ENCODE data around the gene MAP1S.

The MAP1S gene, protein sequence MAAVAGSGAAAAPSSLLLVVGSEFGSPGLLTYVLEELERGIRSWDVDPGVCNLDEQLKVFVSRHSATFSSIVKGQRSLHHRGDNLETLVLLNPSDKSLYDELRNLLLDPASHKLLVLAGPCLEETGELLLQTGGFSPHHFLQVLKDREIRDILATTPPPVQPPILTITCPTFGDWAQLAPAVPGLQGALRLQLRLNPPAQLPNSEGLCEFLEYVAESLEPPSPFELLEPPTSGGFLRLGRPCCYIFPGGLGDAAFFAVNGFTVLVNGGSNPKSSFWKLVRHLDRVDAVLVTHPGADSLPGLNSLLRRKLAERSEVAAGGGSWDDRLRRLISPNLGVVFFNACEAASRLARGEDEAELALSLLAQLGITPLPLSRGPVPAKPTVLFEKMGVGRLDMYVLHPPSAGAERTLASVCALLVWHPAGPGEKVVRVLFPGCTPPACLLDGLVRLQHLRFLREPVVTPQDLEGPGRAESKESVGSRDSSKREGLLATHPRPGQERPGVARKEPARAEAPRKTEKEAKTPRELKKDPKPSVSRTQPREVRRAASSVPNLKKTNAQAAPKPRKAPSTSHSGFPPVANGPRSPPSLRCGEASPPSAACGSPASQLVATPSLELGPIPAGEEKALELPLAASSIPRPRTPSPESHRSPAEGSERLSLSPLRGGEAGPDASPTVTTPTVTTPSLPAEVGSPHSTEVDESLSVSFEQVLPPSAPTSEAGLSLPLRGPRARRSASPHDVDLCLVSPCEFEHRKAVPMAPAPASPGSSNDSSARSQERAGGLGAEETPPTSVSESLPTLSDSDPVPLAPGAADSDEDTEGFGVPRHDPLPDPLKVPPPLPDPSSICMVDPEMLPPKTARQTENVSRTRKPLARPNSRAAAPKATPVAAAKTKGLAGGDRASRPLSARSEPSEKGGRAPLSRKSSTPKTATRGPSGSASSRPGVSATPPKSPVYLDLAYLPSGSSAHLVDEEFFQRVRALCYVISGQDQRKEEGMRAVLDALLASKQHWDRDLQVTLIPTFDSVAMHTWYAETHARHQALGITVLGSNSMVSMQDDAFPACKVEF

DNA sequence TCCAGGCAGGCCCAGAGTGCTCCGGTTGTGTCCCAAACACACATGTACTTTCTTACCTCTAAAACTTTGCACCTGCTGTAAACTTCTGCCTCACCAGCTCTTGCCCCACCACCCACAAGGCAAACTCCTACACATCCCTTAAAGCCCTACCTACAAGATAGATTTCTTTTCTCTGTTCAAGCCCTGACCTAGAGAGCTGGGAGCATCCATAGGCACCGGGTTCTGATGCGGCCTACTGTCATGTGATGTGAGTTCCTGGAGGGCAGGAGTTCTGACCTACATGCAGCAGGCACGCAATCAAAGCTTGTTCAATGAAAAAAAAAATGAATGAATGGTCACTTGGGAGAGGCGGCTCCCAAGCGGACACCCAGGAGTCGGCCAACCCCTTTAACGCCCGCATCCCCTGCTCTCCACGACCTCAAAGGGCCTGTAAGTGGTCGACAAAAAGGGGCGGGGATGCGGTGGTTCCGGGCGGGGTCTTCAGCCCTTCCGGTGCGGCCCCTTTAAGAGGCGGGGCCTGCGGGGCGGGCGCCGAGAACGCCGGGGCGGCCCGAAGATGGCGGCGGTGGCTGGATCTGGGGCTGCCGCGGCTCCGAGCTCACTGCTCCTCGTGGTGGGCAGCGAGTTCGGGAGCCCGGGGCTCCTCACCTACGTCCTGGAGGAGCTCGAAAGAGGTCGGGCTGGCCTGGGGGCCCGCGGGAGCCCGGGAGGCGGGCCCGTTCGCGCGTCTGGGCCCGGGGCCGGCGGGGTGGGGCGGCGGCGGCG lies at the start of gene MAP1S:
Gene MAP1S, plus strand, starts transcription at position 534 of the 765 bp plus-strand sequence. Its CDS starts 23 bp downstream, at position 557.
- Histone ChIP-seq H3K4me3 (ENCODE audit: low read depth, low read length) (peak within 1 kb of the TSS; percentile 67), H3K9me3 (ENCODE audit: control insufficient read depth, insufficient read depth, low read length) (no peaks in the 10 kb centered on the region), H3K36me3 (ENCODE audit: control insufficient read depth, insufficient read depth, low read length) (peaks cover 9% of the 10 kb centered on the region), H3K9ac (ENCODE audit: low read depth, low read length) (peak within 1 kb of the TSS; percentile 9), H3K27me3 (ENCODE audit: control insufficient read depth, insufficient read depth, low read length) (no peaks in the 10 kb centered on the region), H3K4me1 (ENCODE audit: control insufficient read depth, insufficient read depth, low read length) (peaks cover 5% of the 10 kb centered on the region)

DNA sequence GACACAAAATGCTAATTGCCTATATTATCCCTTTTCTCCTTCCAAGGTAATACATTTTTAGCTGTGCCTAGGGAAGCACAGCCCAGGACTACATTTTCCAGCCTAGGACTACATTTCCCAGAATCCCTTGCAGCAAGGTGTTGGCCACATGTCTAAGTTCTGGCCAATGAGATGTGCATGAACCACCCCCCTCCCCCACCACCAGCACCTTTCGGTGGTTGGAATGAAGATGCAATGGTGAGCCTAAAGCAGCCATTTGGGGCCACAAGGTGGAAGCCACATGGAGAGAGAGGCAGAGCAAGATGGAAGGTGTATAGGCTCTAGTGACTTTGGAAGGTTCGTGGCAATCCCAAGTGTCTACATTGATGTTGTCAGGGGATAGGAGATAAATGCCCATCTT lies 47.4 kb upstream of the MAP1S start:
- H3K9me3 ChIP-seq (ENCODE audit: control insufficient read depth, insufficient read depth, low read length) = no peaks in the 10 kb centered on the region
- H3K27me3 ChIP-seq (ENCODE audit: control insufficient read depth, insufficient read depth, low read length) = no peaks in the 10 kb centered on the region
- no peak overlapping the region for H3K4me3 ChIP-seq (ENCODE audit: low read depth, low read length)
- peaks cover 15% of the 10 kb centered on the region for H3K36me3 ChIP-seq (ENCODE audit: control insufficient read depth, insufficient read depth, low read length)
- H3K9ac ChIP-seq (ENCODE audit: low read depth, low read length) = no peak overlapping the region
- H3K4me1 ChIP-seq (ENCODE audit: control insufficient read depth, insufficient read depth, low read length) = no peaks in the 10 kb centered on the region

DNA sequence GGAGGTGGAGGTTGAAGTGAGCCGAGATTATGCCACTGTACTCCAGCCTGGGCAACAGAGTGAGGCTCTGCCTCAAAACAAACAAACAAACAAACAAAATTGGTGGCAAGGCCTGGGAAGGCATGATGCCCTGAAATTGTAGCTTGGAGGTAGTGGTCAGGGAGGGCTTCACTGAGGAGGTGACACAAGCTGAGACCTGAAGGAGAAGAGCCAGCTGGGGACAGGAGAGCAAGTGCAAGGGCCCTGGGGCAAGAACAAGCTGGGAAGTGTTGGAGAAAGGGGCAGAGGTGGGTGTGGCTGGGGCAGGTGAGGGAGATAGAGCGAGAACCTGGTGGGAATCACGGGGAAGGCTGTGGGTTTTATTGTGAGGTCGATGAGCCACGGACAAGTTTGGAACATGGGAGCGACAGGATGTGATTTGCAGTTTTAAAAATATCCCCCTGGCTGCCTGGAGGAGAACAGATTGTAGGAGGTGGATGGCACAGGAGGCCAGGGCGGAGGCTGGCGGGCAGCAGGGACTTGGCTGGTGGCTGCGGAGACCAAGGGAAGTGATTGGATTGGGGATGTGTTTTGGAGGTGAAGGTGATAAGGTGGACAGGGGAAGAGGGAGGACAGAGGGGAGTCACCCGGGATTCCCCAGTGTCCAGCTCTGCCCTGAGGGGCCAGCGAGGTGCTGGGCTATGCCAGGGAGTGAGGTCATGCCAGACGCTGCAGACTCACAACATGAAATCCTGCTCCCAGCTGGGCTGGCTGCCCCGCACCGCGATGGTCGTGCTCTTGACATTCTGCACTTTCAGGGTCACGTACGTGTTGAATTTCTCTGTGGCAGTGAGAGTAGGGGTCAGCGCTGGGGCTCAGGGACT lies 45.1 kb upstream of the MAP1S start:
- no peak overlapping the region for H3K4me3 ChIP-seq (ENCODE audit: low read depth, low read length)
- H3K9me3 ChIP-seq (ENCODE audit: control insufficient read depth, insufficient read depth, low read length) = no peaks in the 10 kb centered on the region
- peaks cover 15% of the 10 kb centered on the region for H3K36me3 ChIP-seq (ENCODE audit: control insufficient read depth, insufficient read depth, low read length)
- H3K27me3 ChIP-seq (ENCODE audit: control insufficient read depth, insufficient read depth, low read length) = no peaks in the 10 kb centered on the region
- H3K9ac ChIP-seq (ENCODE audit: low read depth, low read length) = no peak overlapping the region
- H3K4me1 ChIP-seq (ENCODE audit: control insufficient read depth, insufficient read depth, low read length) = peaks cover 2% of the 10 kb centered on the region

DNA sequence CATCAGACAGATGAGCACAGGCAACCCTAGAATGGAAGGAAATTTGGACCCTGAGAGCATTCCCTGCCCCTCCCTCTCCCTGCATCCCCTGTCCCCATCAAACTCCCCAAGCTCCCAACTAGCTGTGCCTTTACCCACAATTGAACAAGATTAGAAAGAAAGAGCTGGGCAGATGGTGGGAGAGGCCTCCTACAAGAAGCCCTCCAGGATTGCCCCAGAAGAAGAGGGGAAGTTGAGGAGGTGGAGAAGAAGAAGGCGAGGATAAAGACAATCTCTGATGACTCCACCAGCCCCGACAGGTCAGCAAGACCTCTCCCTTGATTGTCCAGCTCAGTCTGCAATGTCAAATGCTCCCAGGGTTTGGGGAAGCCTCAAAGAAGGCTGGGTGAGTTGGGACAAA lies 43.0 kb upstream of the MAP1S start:
- no peak overlapping the region for H3K9ac ChIP-seq (ENCODE audit: low read depth, low read length)
- H3K9me3 ChIP-seq (ENCODE audit: control insufficient read depth, insufficient read depth, low read length) = no peaks in the 10 kb centered on the region
- no peaks in the 10 kb centered on the region for H3K27me3 ChIP-seq (ENCODE audit: control insufficient read depth, insufficient read depth, low read length)
- peaks cover 8% of the 10 kb centered on the region for H3K4me1 ChIP-seq (ENCODE audit: control insufficient read depth, insufficient read depth, low read length)
- H3K4me3 ChIP-seq (ENCODE audit: low read depth, low read length) = no peak overlapping the region
- H3K36me3 ChIP-seq (ENCODE audit: control insufficient read depth, insufficient read depth, low read length) = peaks cover 6% of the 10 kb centered on the region

DNA sequence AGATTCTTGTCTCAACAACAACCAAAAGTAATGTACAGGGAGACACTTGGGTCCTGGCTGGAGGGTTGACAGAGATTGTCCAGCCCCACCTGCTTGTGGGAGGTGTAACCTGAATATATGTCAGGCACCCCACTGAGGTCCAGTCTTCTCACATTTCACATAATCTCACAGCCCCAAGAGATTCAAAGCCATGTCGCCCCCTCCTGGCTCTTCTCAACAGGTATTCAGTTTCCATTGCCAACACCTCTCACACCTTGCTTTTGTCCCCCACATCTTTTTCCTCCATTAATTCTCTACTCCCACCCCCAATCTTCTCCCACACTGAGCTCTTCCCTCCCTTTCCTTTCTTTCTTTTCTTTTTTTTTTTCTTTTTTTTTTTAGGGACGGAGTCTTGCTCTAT lies 42.3 kb upstream of the MAP1S start:
- Histone ChIP-seq H3K27me3 (ENCODE audit: control insufficient read depth, insufficient read depth, low read length) (no peaks in the 10 kb centered on the region), H3K4me3 (ENCODE audit: low read depth, low read length) (no peak overlapping the region), H3K4me1 (ENCODE audit: control insufficient read depth, insufficient read depth, low read length) (peaks cover 9% of the 10 kb centered on the region), H3K9me3 (ENCODE audit: control insufficient read depth, insufficient read depth, low read length) (no peaks in the 10 kb centered on the region), H3K36me3 (ENCODE audit: control insufficient read depth, insufficient read depth, low read length) (peaks cover 6% of the 10 kb centered on the region), H3K9ac (ENCODE audit: low read depth, low read length) (no peak overlapping the region)

DNA sequence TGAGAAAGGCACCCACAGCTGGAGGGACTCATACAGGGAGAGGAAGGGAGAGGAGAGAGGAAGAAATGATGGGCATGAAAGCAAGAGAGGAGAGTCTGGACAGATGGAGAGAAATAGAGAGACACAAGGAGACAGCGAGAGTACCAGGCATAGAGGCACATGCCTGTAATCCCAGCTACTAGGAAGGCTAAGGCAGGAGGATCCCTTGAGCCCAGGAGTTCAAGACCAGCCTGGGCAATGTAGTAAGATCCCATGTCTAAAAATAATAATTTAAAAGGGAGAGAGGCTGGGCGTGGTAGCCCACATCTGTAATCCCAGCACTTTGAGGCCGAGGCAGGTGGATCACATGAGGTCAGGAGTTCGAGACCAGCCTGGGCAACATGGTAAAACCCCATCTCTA lies 40.4 kb upstream of the MAP1S start:
- Histone ChIP-seq H3K27me3 (ENCODE audit: control insufficient read depth, insufficient read depth, low read length) (no peaks in the 10 kb centered on the region), H3K4me3 (ENCODE audit: low read depth, low read length) (no peak overlapping the region)

DNA sequence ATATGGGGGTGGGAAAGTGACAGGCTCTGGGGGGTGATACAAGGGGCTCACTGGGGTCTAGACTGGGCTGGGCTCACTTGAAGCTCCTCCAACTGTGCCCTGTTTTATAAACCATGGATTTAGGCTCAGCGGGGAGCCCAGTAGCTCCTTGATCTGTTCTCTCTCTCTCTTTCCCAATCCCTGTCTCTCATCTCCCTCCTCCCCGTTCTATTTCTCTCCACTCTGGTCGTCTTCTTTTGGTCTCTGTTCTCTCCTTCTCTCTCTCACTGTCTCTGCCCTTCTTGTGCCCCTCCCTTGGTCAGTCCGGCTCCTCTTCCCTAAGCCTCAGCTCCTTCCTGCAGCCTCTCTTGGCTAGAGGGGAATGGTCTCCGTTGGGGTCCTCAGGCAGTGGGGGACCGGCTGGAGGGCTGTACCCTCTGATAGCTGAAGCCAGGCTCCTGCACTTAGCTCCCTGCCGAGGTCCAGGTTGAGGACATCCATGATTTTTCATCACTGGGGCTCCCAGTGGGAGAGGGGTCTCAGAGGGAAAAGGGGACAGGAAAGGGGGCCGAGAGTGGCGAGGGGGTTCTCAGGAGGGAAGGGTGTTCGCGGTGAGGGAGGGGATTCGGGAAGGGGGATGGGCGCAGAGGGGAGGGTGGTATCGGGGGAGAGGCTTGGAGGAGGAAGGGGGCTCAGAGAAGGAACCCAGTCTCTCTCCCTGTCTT lies 39.6 kb upstream of the MAP1S start:
- Histone ChIP-seq H3K4me3 (ENCODE audit: low read depth, low read length) (peak overlapping the region; percentile 46), H3K4me1 (ENCODE audit: control insufficient read depth, insufficient read depth, low read length) (peaks cover 9% of the 10 kb centered on the region), H3K36me3 (ENCODE audit: control insufficient read depth, insufficient read depth, low read length) (peaks cover 1% of the 10 kb centered on the region), H3K9me3 (ENCODE audit: control insufficient read depth, insufficient read depth, low read length) (no peaks in the 10 kb centered on the region), H3K27me3 (ENCODE audit: control insufficient read depth, insufficient read depth, low read length) (no peaks in the 10 kb centered on the region), H3K9ac (ENCODE audit: low read depth, low read length) (no peak overlapping the region)

More for the DNA sequence above, 40.4 kb upstream of the MAP1S start:
- Histone ChIP-seq H3K9me3 (ENCODE audit: control insufficient read depth, insufficient read depth, low read length) (no peaks in the 10 kb centered on the region), H3K36me3 (ENCODE audit: control insufficient read depth, insufficient read depth, low read length) (peaks cover 6% of the 10 kb centered on the region), H3K4me1 (ENCODE audit: control insufficient read depth, insufficient read depth, low read length) (peaks cover 9% of the 10 kb centered on the region), H3K9ac (ENCODE audit: low read depth, low read length) (no peak overlapping the region)

DNA sequence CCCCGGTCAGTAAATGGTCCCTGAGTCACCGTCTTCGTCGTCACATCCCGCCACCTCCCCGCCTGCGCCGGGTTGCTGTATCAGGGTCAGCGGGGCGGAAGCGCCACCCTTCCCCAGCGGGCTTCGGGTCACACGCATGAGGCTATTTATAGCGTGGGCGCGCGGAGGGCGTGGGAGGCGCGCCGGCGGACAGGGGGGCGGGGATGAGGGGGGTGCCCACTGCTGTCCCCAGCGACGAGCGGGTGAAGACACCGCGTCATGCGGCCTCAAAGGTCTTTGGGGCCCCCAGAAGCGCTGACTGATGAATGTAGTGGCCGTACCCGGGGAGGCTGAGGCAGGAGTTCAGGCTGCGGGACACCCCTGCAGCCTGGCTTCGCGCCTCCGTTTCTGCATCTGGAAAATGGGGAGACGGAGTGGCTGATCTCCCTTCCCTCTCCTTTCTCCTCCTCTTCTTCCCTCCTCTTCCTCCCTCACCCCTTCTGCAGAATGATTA lies 39.0 kb upstream of the MAP1S start:
- Histone ChIP-seq H3K4me1 (ENCODE audit: control insufficient read depth, insufficient read depth, low read length) (peaks cover 9% of the 10 kb centered on the region), H3K4me3 (ENCODE audit: low read depth, low read length) (peak overlapping the region; percentile 46), H3K9ac (ENCODE audit: low read depth, low read length) (no peak overlapping the region), H3K27me3 (ENCODE audit: control insufficient read depth, insufficient read depth, low read length) (no peaks in the 10 kb centered on the region), H3K9me3 (ENCODE audit: control insufficient read depth, insufficient read depth, low read length) (no peaks in the 10 kb centered on the region), H3K36me3 (ENCODE audit: control insufficient read depth, insufficient read depth, low read length) (no peaks in the 10 kb centered on the region)

DNA sequence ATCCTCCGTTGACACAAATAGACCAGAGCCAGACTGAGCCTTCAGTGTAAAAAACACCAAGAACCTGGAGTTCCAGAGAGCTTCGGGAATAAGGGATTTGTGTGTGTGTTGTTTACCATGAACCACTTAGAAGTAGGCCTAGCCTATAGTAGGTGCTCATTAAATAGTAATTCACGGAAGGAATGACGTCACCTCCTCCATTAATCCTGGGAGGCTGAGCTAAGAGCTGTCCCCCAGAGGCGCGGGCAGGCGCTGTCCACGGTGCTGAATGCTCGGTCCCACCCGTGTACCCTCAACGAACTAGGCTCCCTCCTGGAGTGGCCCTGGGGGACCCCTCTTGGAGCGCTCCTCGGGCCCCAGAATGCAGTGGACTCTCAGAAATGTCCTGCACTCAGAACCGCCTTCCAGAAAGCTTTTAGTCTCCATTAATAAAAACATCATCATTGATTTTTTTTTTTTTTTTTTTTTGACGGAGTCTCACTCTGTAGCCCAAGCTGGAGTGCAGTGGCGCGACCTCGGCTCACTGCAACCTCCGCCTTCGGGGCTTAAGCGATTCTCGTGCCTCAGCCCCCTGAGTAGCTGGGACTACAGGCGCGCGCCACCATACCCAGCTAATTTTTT lies 37.7 kb upstream of the MAP1S start:
- H3K9ac ChIP-seq (ENCODE audit: low read depth, low read length) = no peak overlapping the region
- no peaks in the 10 kb centered on the region for H3K9me3 ChIP-seq (ENCODE audit: control insufficient read depth, insufficient read depth, low read length)
- H3K4me1 ChIP-seq (ENCODE audit: control insufficient read depth, insufficient read depth, low read length) = peaks cover 13% of the 10 kb centered on the region
- H3K4me3 ChIP-seq (ENCODE audit: low read depth, low read length) = no peak overlapping the region
- H3K27me3 ChIP-seq (ENCODE audit: control insufficient read depth, insufficient read depth, low read length) = no peaks in the 10 kb centered on the region
- H3K36me3 ChIP-seq (ENCODE audit: control insufficient read depth, insufficient read depth, low read length) = no peaks in the 10 kb centered on the region

DNA sequence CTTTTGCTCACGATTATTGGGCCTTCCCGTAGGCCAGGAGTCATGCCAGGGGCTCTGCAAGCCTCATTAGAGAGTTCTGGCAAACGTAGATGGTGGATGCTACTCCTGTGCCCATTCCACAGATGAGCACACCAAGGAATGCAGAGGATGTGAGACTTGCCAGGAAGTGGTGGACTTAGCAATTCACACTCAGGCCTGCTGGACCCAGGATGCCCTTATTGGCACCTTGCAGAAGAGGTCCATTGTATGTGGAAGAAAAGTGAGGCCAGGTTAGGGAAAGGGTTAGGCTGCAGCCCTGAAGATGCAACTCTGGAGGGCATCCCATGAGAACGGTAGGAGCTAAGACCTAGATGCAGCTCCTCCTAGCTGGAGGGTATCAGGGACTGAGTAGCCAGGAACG lies 37.0 kb upstream of the MAP1S start:
- Histone ChIP-seq H3K9me3 (ENCODE audit: control insufficient read depth, insufficient read depth, low read length) (no peaks in the 10 kb centered on the region), H3K4me3 (ENCODE audit: low read depth, low read length) (no peak overlapping the region), H3K27me3 (ENCODE audit: control insufficient read depth, insufficient read depth, low read length) (no peaks in the 10 kb centered on the region), H3K9ac (ENCODE audit: low read depth, low read length) (no peak overlapping the region), H3K36me3 (ENCODE audit: control insufficient read depth, insufficient read depth, low read length) (no peaks in the 10 kb centered on the region), H3K4me1 (ENCODE audit: control insufficient read depth, insufficient read depth, low read length) (peaks cover 13% of the 10 kb centered on the region)
